CD14-positive monocyte (primary cell): ENCODE results near the gene SELENOP. TPM values are rescaled to one million over a fixed set of nuclear protein-coding genes. Genes with fewer than 3 reads are reported as not detected.

Source experiments
- DNase-seq, 3 donors: peaks; one replicate each; pipeline ENCODE4 v3.0.0-alpha.2; 2011 to 2022
- H2AFZ ChIP-seq: 2 replicates; pipeline ENCODE4 v1.6.0; 2012; ENCODE audit warnings: mild to moderate bottlenecking, low read depth, low read length, inconsistent platforms; ENCODE audit not compliant: insufficient read depth, poor library complexity, severe bottlenecking
- H3K27ac ChIP-seq, 2 donors: 1 replicate in 1 of 2; 2 replicates in 1 of 2; pipeline ENCODE4 v1.5.1; 2012 to 2013; ENCODE audit warnings: low read length in 2 of 2, control low read depth in 1 of 2, inconsistent platforms in 1 of 2, low read depth in 1 of 2, mild to moderate bottlenecking in 1 of 2
- H3K27me3 ChIP-seq, 2 donors: one replicate each; pipeline versions ENCODE4 v1.6.0 to v1.6.1; 2011 to 2013; ENCODE audit warnings: low read length in 2 of 2; ENCODE audit not compliant: control insufficient read depth in 2 of 2, insufficient read depth in 2 of 2
- H3K36me3 ChIP-seq, 2 donors: replicated peaks in 1 of 2; 1 replicate in 1 of 2; 2 replicates in 1 of 2; pipeline versions ENCODE4 v1.5.1 to v1.6.1; 2012 to 2013; ENCODE audit warnings: low read length in 2 of 2, control low read depth in 1 of 2, inconsistent platforms in 1 of 2, mild to moderate bottlenecking in 1 of 2; ENCODE audit not compliant: insufficient read depth in 2 of 2, control insufficient read depth in 1 of 2
- H3K4me1 ChIP-seq, 2 donors: 1 replicate in 1 of 2; 2 replicates in 1 of 2; pipeline versions ENCODE4 v1.5.1 to v1.6.1; 2012 to 2013; ENCODE audit warnings: low read length in 2 of 2, control low read depth in 1 of 2, inconsistent platforms in 1 of 2, mild to moderate bottlenecking in 1 of 2, moderate library complexity in 1 of 2; ENCODE audit not compliant: insufficient read depth in 2 of 2, control insufficient read depth in 1 of 2
- H3K4me2 ChIP-seq: replicated peaks from 2 replicates; pipeline ENCODE3; 2012; ENCODE audit warnings: low read length, moderate library complexity, mild to moderate bottlenecking; ENCODE audit not compliant: poor library complexity, severe bottlenecking; ENCODE audit errors: extremely low read depth
- H3K4me3 ChIP-seq, 3 experiments: fragments of 200-600 bp in 1 of 3; sonication (generic) in 1 of 3; replicated peaks in 1 of 3; 1 replicate in 2 of 3; 2 replicates in 1 of 3; pipeline ENCODE4 v1.5.1; 2011 to 2013; ENCODE audit warnings: low read length in 3 of 3, mild to moderate bottlenecking in 3 of 3, control low read depth in 2 of 3, low read depth in 2 of 3, inconsistent platforms in 1 of 3, moderate library complexity in 1 of 3
- H3K79me2 ChIP-seq: 2 replicates; pipeline ENCODE4 v1.6.0; 2012; ENCODE audit warnings: mild to moderate bottlenecking, control low read depth, inconsistent platforms, low read length, moderate library complexity; ENCODE audit not compliant: insufficient read depth
- H3K9ac ChIP-seq: 2 replicates; pipeline ENCODE4 v1.6.0; 2017; ENCODE audit warnings: low read length, mild to moderate bottlenecking; ENCODE audit not compliant: insufficient read depth, poor library complexity, severe bottlenecking
- H3K9me3 ChIP-seq, 2 donors: replicated peaks in 1 of 2; 1 replicate in 1 of 2; 2 replicates in 1 of 2; pipeline versions ENCODE4 v1.5.1 to v1.6.1; 2012 to 2013; ENCODE audit warnings: low read length in 2 of 2, control low read depth in 1 of 2; ENCODE audit not compliant: control insufficient read depth in 1 of 2, insufficient read depth in 1 of 2
- H4K20me1 ChIP-seq: 2 replicates; pipeline ENCODE4 v1.6.0; 2012; ENCODE audit warnings: mild to moderate bottlenecking, low read length, control low read depth, moderate library complexity; ENCODE audit not compliant: insufficient read depth
- H3K27ac Mint-ChIP-seq, 7 donors: one replicate each; pipeline ENCODE4 v1.8.0; 2020; ENCODE audit warnings: mild to moderate bottlenecking in 7 of 7, mixed read lengths in 7 of 7, moderate library complexity in 6 of 7, inconsistent platforms in 2 of 7
- H3K27me3 Mint-ChIP-seq, 3 donors: one replicate each; pipeline ENCODE4 v1.8.0; 2021 to 2022; ENCODE audit warnings: low read depth in 3 of 3, mild to moderate bottlenecking in 3 of 3, mixed read lengths in 3 of 3, moderate library complexity in 3 of 3, inconsistent platforms in 1 of 3
- H3K36me3 Mint-ChIP-seq, 2 donors: one replicate each; pipeline ENCODE4 v1.8.0; 2020; ENCODE audit warnings: mixed read lengths in 2 of 2, inconsistent platforms in 1 of 2, mild to moderate bottlenecking in 1 of 2
- H3K4me1 Mint-ChIP-seq: one replicate; pipeline ENCODE4 v1.8.0; 2020; ENCODE audit warnings: mild to moderate bottlenecking, mixed read lengths
- H3K4me3 Mint-ChIP-seq, 2 donors: one replicate each; pipeline ENCODE4 v1.8.0; 2020; ENCODE audit warnings: mild to moderate bottlenecking in 2 of 2, mixed read lengths in 2 of 2, moderate library complexity in 1 of 2
- H3K9me3 Mint-ChIP-seq, 7 donors: one replicate each; pipeline ENCODE4 v1.8.0; 2020 to 2022; ENCODE audit warnings: mixed read lengths in 7 of 7, mild to moderate bottlenecking in 6 of 7, moderate library complexity in 6 of 7, inconsistent platforms in 2 of 7
- CTCF ChIP-seq: fragments of 200-600 bp; IDR thresholded peaks from one replicate; pipeline ENCODE4 v1.8.0; 2022; ENCODE audit warnings: antibody characterized with exemption, mild to moderate bottlenecking
- WGBS: methylation state at CpG from one replicate; pipeline ENCODE4 v1.1.5; 2013; ENCODE audit warnings: missing lambda C conversion rate; ENCODE audit not compliant: insufficient coverage; 5-methylcytosine and 5-hydroxymethylcytosine counted together
- intact Hi-C, 2 donors: fragments of 100-400 bp; cut with micrococcal nuclease; formaldehyde crosslinking; loops; one replicate each; pipeline versions ENCODE4 v1.15.0 to v1.15.1; 2023
- polyA plus RNA-seq, 3 donors: library from polyadenylated mRNA; depleted of rRNA in 1 of 3; unstranded in 2 of 3; stranded (reverse) in 1 of 3; fragments of 300-500 nt in 2 of 3; fragments of >200 nt in 1 of 3; fragmentation: Illumina TruSeq in 2 of 3; gene quantifications; 1 replicate in 2 of 3; 2 replicates in 1 of 3; pipeline ENCODE4 v1.2.3, GENCODE V29; 2012 to 2021

SELENOP gene
- polyA plus RNA-seq, 3 donors = 0.24 to 0.33 TPM; not detected in 1

- Histone ChIP-seq H4K20me1 (no peaks in the 10 kb centered on the region), H3K4me3 (no peak overlapping the region), H3K36me3 (no peaks in the 10 kb centered on the region), H3K79me2 (no peaks in the 10 kb centered on the region), H2AFZ (no peak overlapping the region), H3K4me1 (no peaks in the 10 kb centered on the region), H3K4me2 (no peak overlapping the region), H3K9me3 (no peaks in the 10 kb centered on the region), H3K27ac (no peak overlapping the region), H3K9ac (no peak overlapping the region), H3K27me3 (no peaks in the 10 kb centered on the region)
- H3K4me3 Mint-ChIP-seq = no peak overlapping the region
- H3K4me1 Mint-ChIP-seq = no peaks in the 10 kb centered on the region
- no peak overlapping the region for H3K27ac Mint-ChIP-seq
- intact Hi-C loops = no loop called here
- 96% methylated on average over 3 of the region's 7 CpGs for WGBS
- no peaks in the 10 kb centered on the region for H3K36me3 Mint-ChIP-seq
- peaks cover 0 to 2% (median under 1%) of the 10 kb centered on the region in 7 donors for H3K9me3 Mint-ChIP-seq
- TF ChIP-seq CTCF = no peak
- no peak for DNase-seq
- peaks cover 0 to 2% (median 0%) of the 10 kb centered on the region in 3 donors for H3K27me3 Mint-ChIP-seq
These were observed 12.8 kb upstream of the SELENOP start for GRCh38 chr5:42824347-42824976.

- Histone ChIP-seq H4K20me1 (no peaks in the 10 kb centered on the region), H3K27me3 (no peaks in the 10 kb centered on the region), H3K79me2 (no peaks in the 10 kb centered on the region), H3K4me3 (no peak overlapping the region), H3K27ac (no peak overlapping the region), H3K9ac (no peak overlapping the region), H3K36me3 (no peaks in the 10 kb centered on the region), H3K9me3 (no peaks in the 10 kb centered on the region), H3K4me2 (no peak overlapping the region), H2AFZ (no peak overlapping the region), H3K4me1 (no peaks in the 10 kb centered on the region)
- H3K4me3 Mint-ChIP-seq = no peak overlapping the region
- peaks cover 0 to 2% (median 0%) of the 10 kb centered on the region in 3 donors for H3K27me3 Mint-ChIP-seq
- intact Hi-C loops = no loop called here
- no CpG with 5 or more reads among the region's 2 CpGs for WGBS
- no peak overlapping the region for H3K27ac Mint-ChIP-seq
- DNase-seq = no peak
- no peaks in the 10 kb centered on the region for H3K4me1 Mint-ChIP-seq
- no peaks in the 10 kb centered on the region for H3K36me3 Mint-ChIP-seq
- H3K9me3 Mint-ChIP-seq = peaks cover 0 to 7% (median 3%) of the 10 kb centered on the region in 7 donors
- TF ChIP-seq CTCF = no peak
These were observed 10.9 kb upstream of the SELENOP start for GRCh38 chr5:42822548-42822947.
